IPS-18c (cell line): ENCODE results near the gene SDC3.

Experiments used
- H3K4me3 ChIP-seq: 2 replicates; pipeline ENCODE4 v1.7.0; 2013; ENCODE audit warnings: low read depth, mild to moderate bottlenecking, low read length, moderate library complexity; ENCODE audit not compliant: insufficient read depth
- H3K9me3 ChIP-seq: one replicate; pipeline ENCODE4 v1.6.1; 2013; ENCODE audit warnings: mild to moderate bottlenecking, low read length, moderate library complexity; ENCODE audit not compliant: control insufficient read depth, insufficient read depth

SDC3 gene

GRCh38 chr1:30851286-30851685, 57.3 kb downstream of the SDC3 start:
- Histone ChIP-seq H3K9me3 (no peaks in the 10 kb centered on the region), H3K4me3 (no peak overlapping the region)

GRCh38 chr1:30850607-30851006, 58.0 kb downstream of the SDC3 start:
- Histone ChIP-seq H3K4me3 (no peak overlapping the region), H3K9me3 (no peaks in the 10 kb centered on the region)

- H3K9me3 ChIP-seq, result no peaks in the 10 kb centered on the region
These were observed 60.4 kb downstream of the SDC3 start for GRCh38 chr1:30848130-30848529.

GRCh38 chr1:30847358-30847972, 61.1 kb downstream of the SDC3 start:
- H3K4me3 ChIP-seq, result no peak overlapping the region
- H3K9me3 ChIP-seq, result no peaks in the 10 kb centered on the region

More at GRCh38 chr1:30848130-30848529, 60.4 kb downstream of the SDC3 start:
- no peak overlapping the region for H3K4me3 ChIP-seq

GRCh38 chr1:30846587-30846986, 62.0 kb downstream of the SDC3 start:
- Histone ChIP-seq H3K9me3 (no peaks in the 10 kb centered on the region), H3K4me3 (no peak overlapping the region)

- no peaks in the 10 kb centered on the region for H3K9me3 ChIP-seq
- no peak overlapping the region for H3K4me3 ChIP-seq
These were observed 62.7 kb downstream of the SDC3 start for GRCh38 chr1:30845904-30846290.

- no peaks in the 10 kb centered on the region for H3K9me3 ChIP-seq
- H3K4me3 ChIP-seq, result no peak overlapping the region
These were observed 63.2 kb downstream of the SDC3 start for GRCh38 chr1:30845237-30845903.

GRCh38 chr1:30844631-30845030, 63.9 kb downstream of the SDC3 start:
- no peak overlapping the region for H3K4me3 ChIP-seq
- H3K9me3 ChIP-seq, result no peaks in the 10 kb centered on the region

GRCh38 chr1:30842697-30843354, 65.7 kb downstream of the SDC3 start:
- H3K9me3 ChIP-seq, result no peaks in the 10 kb centered on the region
- no peak overlapping the region for H3K4me3 ChIP-seq

GRCh38 chr1:30840904-30841598, 67.5 kb downstream of the SDC3 start:
- no peak overlapping the region for H3K4me3 ChIP-seq
- H3K9me3 ChIP-seq, result no peaks in the 10 kb centered on the region

- H3K9me3 ChIP-seq, result no peaks in the 10 kb centered on the region
- H3K4me3 ChIP-seq, result no peak overlapping the region
These were observed 68.7 kb downstream of the SDC3 start for GRCh38 chr1:30839827-30840359.

GRCh38 chr1:30838996-30839395, 69.6 kb downstream of the SDC3 start:
- no peaks in the 10 kb centered on the region for H3K9me3 ChIP-seq

GRCh38 chr1:30837653-30838052, 70.9 kb downstream of the SDC3 start:
- Histone ChIP-seq H3K9me3 (no peaks in the 10 kb centered on the region), H3K4me3 (no peak overlapping the region)

More at GRCh38 chr1:30838996-30839395, 69.6 kb downstream of the SDC3 start:
- no peak overlapping the region for H3K4me3 ChIP-seq

- Histone ChIP-seq H3K9me3 (no peaks in the 10 kb centered on the region), H3K4me3 (no peak overlapping the region)
These were observed 74.3 kb downstream of the SDC3 start for GRCh38 chr1:30834253-30834652.

- H3K9me3 ChIP-seq, result no peaks in the 10 kb centered on the region
- H3K4me3 ChIP-seq, result no peak overlapping the region
These were observed 78.0 kb downstream of the SDC3 start for GRCh38 chr1:30830537-30830936.

- Histone ChIP-seq H3K9me3 (no peaks in the 10 kb centered on the region), H3K4me3 (no peak overlapping the region)
These were observed 78.7 kb downstream of the SDC3 start for GRCh38 chr1:30829889-30830288.

- Histone ChIP-seq H3K4me3 (peak overlapping the region; percentile 55), H3K9me3 (no peaks in the 10 kb centered on the region)
These were observed 83.7 kb downstream of the SDC3 start for GRCh38 chr1:30824736-30825429.
